Fibroblast of lung (primary cell): ENCODE measurements around the gene HK2. TPM values are rescaled to one million over a fixed set of nuclear protein-coding genes. Genes with fewer than 3 reads are reported as not detected.
"Not testable (repeated sequence)": the region's sequence is repeated elsewhere in the genome, so short reads cannot be mapped to it uniquely, and the experiment has no call there.

Experiments
- DNase-seq, 2 donors: peaks; one replicate each; pipeline versions ENCODE4 v3.0.0 to v3.0.0-alpha.2; 2010; ENCODE audit warnings: low read depth in 2 of 2
- H2AFZ ChIP-seq: 2 replicates; pipeline ENCODE4 v1.5.1; 2012; ENCODE audit warnings: low read length, control low read depth, inconsistent platforms
- H3K27ac ChIP-seq: 2 replicates; pipeline ENCODE4 v1.5.1; 2011; ENCODE audit warnings: low read length, control low read depth; ENCODE audit not compliant: insufficient read depth
- H3K27me3 ChIP-seq: 2 replicates; pipeline ENCODE4 v1.5.1; 2011; ENCODE audit warnings: mild to moderate bottlenecking, low read length; ENCODE audit not compliant: control insufficient read depth, insufficient read depth
- H3K36me3 ChIP-seq: 2 replicates; pipeline ENCODE4 v1.5.1; 2011; ENCODE audit warnings: low read length; ENCODE audit not compliant: control insufficient read depth, insufficient read depth
- H3K4me1 ChIP-seq: 2 replicates; pipeline ENCODE4 v1.5.1; 2011; ENCODE audit warnings: low read length; ENCODE audit not compliant: control insufficient read depth, insufficient read depth; ENCODE audit errors: extremely low read depth
- H3K4me2 ChIP-seq: 2 replicates; pipeline ENCODE4 v1.5.1; 2011; ENCODE audit warnings: low read length, control low read depth; ENCODE audit not compliant: insufficient read depth; ENCODE audit errors: extremely low read depth
- H3K4me3 ChIP-seq, 4 experiments: fragments of 200-600 bp in 1 of 4; sonication (generic) in 1 of 4; replicated peaks in 1 of 4; 2 replicates each; pipeline ENCODE4 v1.5.1; 2011 to 2016; ENCODE audit warnings: low read length in 4 of 4, low read depth in 3 of 4, mild to moderate bottlenecking in 3 of 4, control low read depth in 2 of 4, inconsistent platforms in 1 of 4, mixed read lengths in 1 of 4; ENCODE audit not compliant: insufficient read depth in 1 of 4; ENCODE audit errors: control extremely low read depth in 1 of 4
- H3K79me2 ChIP-seq: 2 replicates; pipeline ENCODE4 v1.5.1; 2012; ENCODE audit warnings: mild to moderate bottlenecking, low read length, inconsistent platforms; ENCODE audit not compliant: control insufficient read depth, insufficient read depth
- H3K9ac ChIP-seq: 2 replicates; pipeline ENCODE4 v1.5.1; 2011; ENCODE audit warnings: mild to moderate bottlenecking, low read length, control low read depth; ENCODE audit not compliant: insufficient read depth
- H3K9me3 ChIP-seq: 2 replicates; pipeline ENCODE4 v1.5.1; 2012; ENCODE audit warnings: low read depth, low read length; ENCODE audit not compliant: control insufficient read depth, insufficient read depth
- H4K20me1 ChIP-seq: 2 replicates; pipeline ENCODE4 v1.5.1; 2011; ENCODE audit warnings: low read length; ENCODE audit not compliant: control insufficient read depth, insufficient read depth; ENCODE audit errors: extremely low read depth
- EZH2 ChIP-seq: IDR thresholded peaks from 2 replicates; pipeline ENCODE4 v1.5.1; 2012; ENCODE audit warnings: low read length, control low read depth, mild to moderate bottlenecking; ENCODE audit errors: missing control alignments
- polyA plus RNA-seq, 2 donors: library from polyadenylated mRNA; depleted of rRNA in 1 of 2; stranded (reverse) in 1 of 2; unstranded in 1 of 2; fragments of >200 nt; gene quantifications; 2 replicates each; pipeline ENCODE4 v1.2.1, GENCODE V29; 2011 to 2012; ENCODE audit warnings: missing spikeins in 1 of 2
- total RNA-seq: library from RNA; depleted of rRNA; stranded (reverse); fragments of >200 nt; gene quantifications from 2 replicates; pipeline ENCODE4 v1.2.1, GENCODE V29; 2014
- TF ChIP-seq, protein P1 (sequence below), 2 donors: IDR thresholded peaks in 1 of 2; conservative IDR thresholded peaks in 1 of 2; 1 replicate in 1 of 2; 2 replicates in 1 of 2; pipeline ENCODE4 v1.5.1; 2011 to 2012; ENCODE audit warnings: low read length in 2 of 2, control low read depth in 1 of 2, inconsistent platforms in 1 of 2, low read depth in 1 of 2, mild to moderate bottlenecking in 1 of 2

HK2 gene
- total and polyA plus RNA-seq, 2 donors (not counting 1 experiment from before 2014, with no cell fraction given): 15.7 to 19.3 TPM

DNA sequence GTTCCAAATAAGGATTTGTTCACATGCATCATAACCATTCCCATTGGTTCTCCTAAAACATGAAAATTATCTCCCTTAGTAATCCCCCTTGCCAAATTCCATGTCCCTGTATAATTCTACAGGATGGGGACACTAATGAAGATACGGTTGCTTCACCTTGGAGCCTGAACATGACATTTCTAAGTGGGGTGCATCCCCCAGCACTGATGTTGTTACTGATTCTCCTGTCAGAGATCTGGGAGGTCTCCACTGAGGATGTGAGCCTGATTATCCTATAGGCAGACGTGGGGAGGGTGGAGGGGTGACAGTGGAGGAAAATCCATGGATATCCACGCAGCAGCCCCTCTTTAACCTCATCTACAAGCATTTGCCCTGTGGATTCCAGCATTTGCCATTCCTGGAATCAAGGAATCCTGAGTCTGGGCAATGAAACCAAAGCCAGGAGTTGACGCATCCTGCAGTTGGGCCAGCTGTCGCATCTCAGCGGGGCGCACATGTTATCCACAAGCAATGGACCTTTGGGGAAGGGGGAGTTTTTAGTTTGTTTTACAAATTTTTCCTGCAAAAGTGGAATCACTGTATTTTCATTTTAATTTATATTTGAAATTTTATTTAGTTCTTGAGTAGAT is 57.3 kb downstream of the HK2 start:
- H3K4me2 ChIP-seq: no peak overlapping the region
- no peak overlapping the region for H2AFZ ChIP-seq
- H3K27ac ChIP-seq: no peak overlapping the region
- H3K4me3 ChIP-seq: no peak overlapping the region
- no peak for DNase-seq
- no peak overlapping the region for H3K9ac ChIP-seq
- H3K4me1 ChIP-seq: peaks cover 21% of the 10 kb centered on the region
- no peaks in the 10 kb centered on the region for H3K79me2 ChIP-seq
- H3K9me3 ChIP-seq: no peaks in the 10 kb centered on the region
- no peak for TF ChIP-seq EZH2
- TF ChIP-seq, protein P1, sequence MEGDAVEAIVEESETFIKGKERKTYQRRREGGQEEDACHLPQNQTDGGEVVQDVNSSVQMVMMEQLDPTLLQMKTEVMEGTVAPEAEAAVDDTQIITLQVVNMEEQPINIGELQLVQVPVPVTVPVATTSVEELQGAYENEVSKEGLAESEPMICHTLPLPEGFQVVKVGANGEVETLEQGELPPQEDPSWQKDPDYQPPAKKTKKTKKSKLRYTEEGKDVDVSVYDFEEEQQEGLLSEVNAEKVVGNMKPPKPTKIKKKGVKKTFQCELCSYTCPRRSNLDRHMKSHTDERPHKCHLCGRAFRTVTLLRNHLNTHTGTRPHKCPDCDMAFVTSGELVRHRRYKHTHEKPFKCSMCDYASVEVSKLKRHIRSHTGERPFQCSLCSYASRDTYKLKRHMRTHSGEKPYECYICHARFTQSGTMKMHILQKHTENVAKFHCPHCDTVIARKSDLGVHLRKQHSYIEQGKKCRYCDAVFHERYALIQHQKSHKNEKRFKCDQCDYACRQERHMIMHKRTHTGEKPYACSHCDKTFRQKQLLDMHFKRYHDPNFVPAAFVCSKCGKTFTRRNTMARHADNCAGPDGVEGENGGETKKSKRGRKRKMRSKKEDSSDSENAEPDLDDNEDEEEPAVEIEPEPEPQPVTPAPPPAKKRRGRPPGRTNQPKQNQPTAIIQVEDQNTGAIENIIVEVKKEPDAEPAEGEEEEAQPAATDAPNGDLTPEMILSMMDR (conservative IDR thresholded peaks at IDR 0.05 in 1 of 2, IDR thresholded peaks at IDR 0.05 in 1 of 2; ENCODE audit: low read depth in 1 of 2, low read length in 2 of 2): no peak
- no peaks in the 10 kb centered on the region for H4K20me1 ChIP-seq
- peaks cover 4% of the 10 kb centered on the region for H3K36me3 ChIP-seq
- H3K27me3 ChIP-seq: no peaks in the 10 kb centered on the region

DNA sequence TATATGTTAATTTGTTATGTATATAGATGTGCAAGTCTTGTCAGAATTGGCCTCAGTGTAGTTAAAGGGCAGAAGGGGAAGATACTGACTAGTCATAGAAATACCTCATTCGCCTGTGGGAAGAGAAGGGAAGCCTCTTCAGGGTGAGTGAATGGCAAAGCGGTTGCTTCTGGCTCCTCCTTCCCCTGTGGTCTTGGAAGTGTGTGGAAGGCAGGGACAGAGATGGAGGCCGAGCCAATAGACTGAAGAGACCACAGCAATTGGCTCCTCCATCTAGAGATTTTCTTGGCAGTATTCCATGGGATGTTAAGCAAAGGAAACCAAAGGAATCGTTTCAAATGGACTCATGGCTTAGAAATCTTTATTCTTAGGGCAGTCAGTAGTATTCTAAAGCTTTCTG is 57.9 kb downstream of the HK2 start:
- not testable (repeated sequence) for H4K20me1 ChIP-seq, H3K27me3 ChIP-seq, H3K9me3 ChIP-seq, H3K79me2 ChIP-seq, H2AFZ ChIP-seq, H3K4me2 ChIP-seq, H3K4me3 ChIP-seq, H3K9ac ChIP-seq, H3K36me3 ChIP-seq, H3K27ac ChIP-seq
- peaks cover 21% of the 10 kb centered on the region for H3K4me1 ChIP-seq
- peak in 1 of 2 donors; percentile 69 for DNase-seq

DNA sequence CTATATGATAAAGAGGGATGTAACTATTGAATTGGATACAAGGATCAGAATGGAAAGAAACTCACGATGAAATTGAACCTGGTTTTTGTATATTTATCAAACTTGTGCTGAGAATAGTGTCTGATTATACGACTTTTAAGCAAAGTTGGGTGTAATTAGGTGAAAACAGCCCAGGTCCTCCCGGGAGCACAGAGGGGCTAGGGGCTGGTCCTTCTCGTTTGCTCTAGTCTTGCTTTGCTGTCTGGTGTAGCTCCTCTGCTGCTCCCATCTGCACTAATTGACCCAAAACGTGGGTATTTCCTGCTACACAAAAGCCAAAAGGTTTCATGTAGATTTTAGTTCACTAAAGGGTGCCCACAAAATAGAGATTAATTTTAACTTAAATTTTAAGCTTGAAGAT is 58.7 kb downstream of the HK2 start:
- H3K9ac ChIP-seq: no peak overlapping the region
- no peaks in the 10 kb centered on the region for H3K79me2 ChIP-seq
- no peak for TF ChIP-seq EZH2
- TF ChIP-seq, protein P1 (conservative IDR thresholded peaks at IDR 0.05 in 1 of 2, IDR thresholded peaks at IDR 0.05 in 1 of 2; ENCODE audit: low read depth in 1 of 2, low read length in 2 of 2): no peak
- H3K27ac ChIP-seq: peak overlapping the region; percentile 15
- H3K27me3 ChIP-seq: no peaks in the 10 kb centered on the region
- H2AFZ ChIP-seq: no peak overlapping the region
- no peak for DNase-seq
- H3K4me3 ChIP-seq: no peak overlapping the region
- H3K4me2 ChIP-seq: no peak overlapping the region
- no peaks in the 10 kb centered on the region for H4K20me1 ChIP-seq
- H3K36me3 ChIP-seq: peaks cover 4% of the 10 kb centered on the region
- peaks cover 18% of the 10 kb centered on the region for H3K4me1 ChIP-seq
- no peaks in the 10 kb centered on the region for H3K9me3 ChIP-seq
